Measurements from ENCODE around the gene ALS2CL.

DNA sequence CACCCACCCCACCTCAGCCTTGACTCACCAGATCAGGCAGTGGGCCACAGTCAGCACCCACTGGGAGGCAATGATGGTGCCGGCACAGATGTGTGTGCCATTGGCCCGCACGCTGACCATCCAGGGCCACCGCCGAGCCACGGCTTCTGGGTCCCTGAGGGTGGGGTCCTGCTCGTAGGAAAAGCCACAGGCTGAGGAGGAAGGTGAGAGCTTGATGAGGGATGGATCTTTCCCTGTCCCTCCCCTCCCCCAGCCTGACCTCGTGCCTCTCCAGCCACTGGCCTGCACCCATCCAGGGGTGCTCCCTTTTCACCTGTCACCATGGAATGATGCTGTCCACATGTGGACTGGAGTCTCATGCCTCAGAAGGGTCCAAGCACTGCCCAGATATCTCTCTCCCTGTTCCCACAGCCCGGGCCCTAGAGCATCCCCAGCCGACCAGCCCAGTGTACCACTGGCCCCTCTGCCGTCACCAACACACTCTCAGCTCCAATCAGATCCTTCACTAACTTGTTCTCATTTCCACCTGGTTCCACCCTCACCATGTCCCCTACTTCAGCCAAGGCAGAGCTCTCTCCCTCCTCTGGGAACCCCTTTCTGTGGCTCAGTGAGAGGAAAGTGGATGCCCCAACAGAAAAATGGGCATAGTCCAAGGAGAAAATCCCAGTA, 22.2 kb upstream of the ALS2CL start:
- TF ChIP-seq POLR2AphosphoS5 (IDR thresholded peaks at IDR 0.05), result no peak
- TF ChIP-seq, protein P1, sequence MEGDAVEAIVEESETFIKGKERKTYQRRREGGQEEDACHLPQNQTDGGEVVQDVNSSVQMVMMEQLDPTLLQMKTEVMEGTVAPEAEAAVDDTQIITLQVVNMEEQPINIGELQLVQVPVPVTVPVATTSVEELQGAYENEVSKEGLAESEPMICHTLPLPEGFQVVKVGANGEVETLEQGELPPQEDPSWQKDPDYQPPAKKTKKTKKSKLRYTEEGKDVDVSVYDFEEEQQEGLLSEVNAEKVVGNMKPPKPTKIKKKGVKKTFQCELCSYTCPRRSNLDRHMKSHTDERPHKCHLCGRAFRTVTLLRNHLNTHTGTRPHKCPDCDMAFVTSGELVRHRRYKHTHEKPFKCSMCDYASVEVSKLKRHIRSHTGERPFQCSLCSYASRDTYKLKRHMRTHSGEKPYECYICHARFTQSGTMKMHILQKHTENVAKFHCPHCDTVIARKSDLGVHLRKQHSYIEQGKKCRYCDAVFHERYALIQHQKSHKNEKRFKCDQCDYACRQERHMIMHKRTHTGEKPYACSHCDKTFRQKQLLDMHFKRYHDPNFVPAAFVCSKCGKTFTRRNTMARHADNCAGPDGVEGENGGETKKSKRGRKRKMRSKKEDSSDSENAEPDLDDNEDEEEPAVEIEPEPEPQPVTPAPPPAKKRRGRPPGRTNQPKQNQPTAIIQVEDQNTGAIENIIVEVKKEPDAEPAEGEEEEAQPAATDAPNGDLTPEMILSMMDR (IDR thresholded peaks at IDR 0.05), result no peak
- TF ChIP-seq EP300 (IDR thresholded peaks at IDR 0.05), result no peak
- no peak for TF ChIP-seq POLR2A (IDR thresholded peaks at IDR 0.05)
